Nucleus accumbens (tissue), 56 donors: ENCODE results near the gene SH2D3C.
A peak's percentile ranks its signal among the peaks of the same experiment; 100 is the strongest.

Source experiments
- DNase-seq, 56 donors: peaks; one replicate each; lab custom pipeline; 2025; lab: John Stamatoyannopoulos, UW

Gene SH2D3C

GRCh38 chr9:127749090-127749787 lies 29.2 kb downstream of the SH2D3C start:
- DNase-seq: no peak

DNA sequence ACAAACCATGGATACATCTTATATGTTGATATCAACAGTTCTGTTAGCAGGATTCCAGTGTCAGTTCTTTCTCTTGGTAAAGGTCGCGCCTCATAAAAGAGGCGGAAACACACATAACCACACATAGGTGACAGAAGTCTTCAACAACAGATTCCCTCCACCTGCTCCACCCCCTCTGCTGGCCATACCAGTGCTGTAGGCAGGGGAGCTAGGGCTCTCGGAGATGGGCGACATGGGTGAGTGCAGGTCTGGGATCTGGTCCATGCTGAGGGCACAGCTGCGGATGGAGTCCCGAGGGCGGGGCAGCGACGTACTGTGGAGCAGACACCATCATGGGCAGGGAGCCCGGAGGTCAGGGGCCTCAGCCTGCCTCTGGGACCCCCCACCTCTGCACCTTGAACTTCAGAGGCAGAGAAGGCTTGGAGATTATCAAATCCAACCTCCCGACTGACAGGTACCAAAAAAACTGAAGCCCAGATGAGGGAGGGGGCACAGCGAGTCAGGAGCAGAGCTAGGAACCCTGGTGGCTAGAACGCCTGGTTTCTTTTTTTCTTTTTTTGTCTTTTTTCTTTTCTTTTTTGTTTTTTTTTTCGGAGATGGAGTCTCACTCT lies 31.4 kb downstream of the SH2D3C start:
- DNase-seq: no peak

GRCh38 chr9:127744398-127745110 lies 33.9 kb downstream of the SH2D3C start:
- DNase-seq: no peak

DNA sequence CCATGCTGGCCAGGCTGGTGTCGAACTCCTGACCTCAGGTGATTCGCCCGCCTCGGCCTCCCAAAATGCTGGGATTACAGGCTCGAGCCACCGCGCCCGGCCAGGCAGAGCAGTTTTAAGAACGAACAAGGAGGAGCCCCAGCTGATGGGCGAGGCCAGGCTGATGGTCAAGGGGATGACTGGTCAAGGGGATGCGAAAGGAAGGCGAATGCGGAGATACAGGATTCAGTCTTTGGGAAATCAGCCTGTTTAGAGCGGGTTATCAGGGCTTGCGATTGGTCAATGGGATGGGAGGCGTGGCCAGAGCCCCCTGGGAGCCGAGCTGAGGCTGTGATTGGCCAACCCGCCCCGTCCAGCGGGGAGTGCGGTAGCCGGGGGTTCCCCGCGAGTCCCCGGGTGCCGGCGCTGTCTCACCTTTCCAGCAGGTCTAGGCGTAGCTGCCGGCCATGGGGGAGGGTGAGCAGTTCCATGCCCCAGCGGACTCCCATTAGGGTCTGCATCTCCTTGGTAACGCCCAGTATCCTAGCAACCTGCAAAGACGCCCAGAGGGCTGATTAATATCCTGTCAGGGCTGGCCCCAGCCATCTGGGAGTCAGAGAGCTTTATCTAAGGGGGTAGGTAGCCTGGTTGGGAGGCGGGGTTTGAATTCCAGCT lies 35.9 kb downstream of the SH2D3C start:
- peak in 10 of 56 donors; percentile 15 to 59 (median 23) for DNase-seq

DNA sequence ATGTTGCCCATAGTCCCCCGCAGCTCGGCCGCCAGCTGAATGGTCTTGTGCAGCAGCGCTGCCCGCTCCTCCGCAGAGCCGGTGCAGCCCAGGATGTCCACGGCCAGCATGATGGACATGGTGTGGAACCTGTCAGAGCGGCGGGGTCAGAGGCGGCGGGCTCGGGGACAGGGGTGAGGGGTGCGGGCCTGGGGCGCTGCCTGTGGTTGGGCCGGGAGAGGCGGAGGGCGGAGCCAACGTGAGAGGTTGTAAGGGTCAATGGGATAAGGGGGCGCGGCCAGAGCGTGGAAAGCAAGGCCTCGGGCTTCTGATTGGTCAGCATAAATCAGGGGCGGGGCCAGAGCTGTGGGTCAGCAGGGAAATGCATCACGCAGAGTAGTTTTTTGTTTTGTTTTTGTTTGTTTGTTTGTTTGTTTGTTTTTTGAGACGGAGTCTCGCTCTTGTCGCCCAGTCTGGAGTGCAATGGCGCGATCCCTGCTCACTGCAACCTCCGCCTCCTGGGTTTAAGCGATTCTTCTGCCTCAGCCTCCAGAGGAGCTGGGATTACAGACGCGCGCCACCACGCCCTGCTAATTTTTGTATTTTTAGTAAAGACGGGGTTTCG lies 36.5 kb downstream of the SH2D3C start:
- peak in 51 of 56 donors; percentile 12 to 91 (median 59) for DNase-seq

- DNase-seq: no peak
These were observed 38.7 kb downstream of the SH2D3C start for GRCh38 chr9:127739614-127740330.

GRCh38 chr9:127738666-127739065 lies 39.8 kb downstream of the SH2D3C start:
- no peak for DNase-seq

- peak in 1 of 56 donors; percentile 9 for DNase-seq
These were observed 42.8 kb downstream of the SH2D3C start for GRCh38 chr9:127735530-127736185.

DNA sequence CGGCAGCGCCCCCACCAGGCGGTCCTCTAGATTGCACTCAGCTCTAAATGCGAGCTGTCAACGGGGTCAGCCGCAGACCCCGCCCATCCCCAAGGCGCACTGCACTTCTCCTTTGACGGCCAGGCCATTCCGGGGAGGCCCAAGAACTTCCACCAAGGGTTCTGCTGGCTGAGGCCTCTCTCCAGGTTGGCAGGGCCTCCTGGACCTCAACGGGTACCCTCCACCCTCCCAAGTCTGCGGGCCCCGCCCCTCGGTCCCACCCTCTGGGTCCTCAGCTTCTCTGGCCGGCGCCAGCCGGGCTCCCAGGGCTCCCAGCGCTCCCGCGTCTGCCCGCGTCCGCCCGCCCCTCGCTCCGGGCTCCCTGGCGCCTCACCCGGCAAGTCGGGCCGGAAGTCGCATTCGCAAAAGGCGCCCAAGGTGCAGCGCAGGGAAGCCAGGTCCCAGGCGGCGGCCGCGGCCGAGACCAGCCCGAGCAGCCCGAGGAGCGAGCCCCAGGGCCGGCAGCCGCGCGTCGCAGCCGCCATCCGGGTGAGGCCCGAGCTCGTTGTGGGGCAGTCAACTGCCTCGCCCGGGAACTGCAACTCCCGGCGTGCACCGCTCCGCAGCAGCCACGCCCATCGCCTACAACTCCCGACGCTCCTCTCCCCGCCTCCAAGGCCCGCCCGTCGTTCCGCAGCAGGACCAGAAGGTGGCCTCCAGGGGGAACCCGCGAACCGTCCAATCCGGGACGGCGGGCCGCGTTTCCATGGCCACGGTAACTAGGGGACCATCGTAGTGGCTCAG lies 43.5 kb downstream of the SH2D3C start, which contains the start of gene TOR2A:
TSS of gene TOR2A (minus strand) at position 548 of the 783 bp plus-strand sequence. CDS start at position 524, 24 bp downstream.
- peak; percentile 71 to 99 (median 94) for DNase-seq

- DNase-seq: peak in 5 of 56 donors; percentile 14 to 52 (median 38)
These were observed 44.2 kb downstream of the SH2D3C start for GRCh38 chr9:127734247-127734746.

DNA sequence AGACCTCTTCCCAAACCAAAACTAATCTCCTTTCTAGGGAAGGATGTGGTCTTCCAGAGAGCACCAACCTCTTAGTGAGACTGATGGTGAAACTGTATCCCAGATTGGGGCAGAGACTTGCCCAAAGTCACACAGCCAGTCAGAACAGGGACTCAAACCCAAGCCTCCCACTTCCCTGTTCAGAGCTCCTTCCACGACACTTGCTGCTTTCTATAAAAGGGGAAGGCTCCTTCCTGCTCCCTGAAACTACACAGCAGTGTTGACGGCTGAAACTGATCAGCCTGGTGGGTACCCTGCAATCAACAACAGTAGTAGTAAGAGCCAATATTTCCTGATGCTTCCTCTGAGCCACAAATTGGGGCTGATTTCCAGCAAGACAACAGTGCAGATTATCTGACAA lies 44.9 kb downstream of the SH2D3C start:
- DNase-seq: no peak

DNA sequence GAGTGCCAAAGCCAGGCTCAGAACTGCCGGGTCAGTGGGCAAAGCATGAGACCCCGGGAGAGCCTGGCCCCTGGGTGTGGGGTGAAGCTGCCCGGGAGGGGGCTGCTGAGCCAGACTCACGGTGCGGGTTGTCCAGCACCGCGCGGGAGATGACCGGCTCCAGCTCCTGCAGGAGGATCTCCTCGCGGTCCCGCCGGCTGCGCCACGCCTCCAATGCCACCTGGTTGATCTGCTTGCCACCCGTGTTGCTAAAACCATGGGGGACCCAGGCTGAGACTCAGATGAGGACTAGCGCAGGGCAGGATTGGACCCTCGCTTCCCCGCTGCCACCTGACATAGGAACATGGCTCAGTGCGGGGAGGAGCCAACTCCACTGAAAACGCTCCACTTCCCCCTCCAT lies 46.0 kb downstream of the SH2D3C start:
- DNase-seq: no peak

DNA sequence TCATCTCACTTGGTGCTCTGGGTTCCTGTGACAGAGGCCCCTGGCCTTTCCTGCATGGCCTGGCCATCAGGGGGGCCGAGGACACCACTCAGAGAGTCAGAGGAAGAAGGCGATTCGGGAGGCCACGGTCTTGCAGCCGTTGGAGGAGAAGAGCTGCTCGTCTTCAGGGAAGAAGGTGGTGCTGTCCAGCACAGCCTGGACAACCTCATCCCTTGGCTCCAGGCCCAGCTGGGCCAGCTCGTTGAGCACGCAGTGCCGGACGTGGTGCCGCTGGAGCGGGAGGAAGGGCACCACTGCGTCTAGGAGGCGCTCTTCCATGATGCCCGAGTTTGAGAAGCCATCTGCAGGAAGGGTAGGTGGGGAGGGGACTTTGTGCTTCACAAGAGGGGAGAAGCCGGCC lies 46.5 kb downstream of the SH2D3C start:
- no peak for DNase-seq

DNA sequence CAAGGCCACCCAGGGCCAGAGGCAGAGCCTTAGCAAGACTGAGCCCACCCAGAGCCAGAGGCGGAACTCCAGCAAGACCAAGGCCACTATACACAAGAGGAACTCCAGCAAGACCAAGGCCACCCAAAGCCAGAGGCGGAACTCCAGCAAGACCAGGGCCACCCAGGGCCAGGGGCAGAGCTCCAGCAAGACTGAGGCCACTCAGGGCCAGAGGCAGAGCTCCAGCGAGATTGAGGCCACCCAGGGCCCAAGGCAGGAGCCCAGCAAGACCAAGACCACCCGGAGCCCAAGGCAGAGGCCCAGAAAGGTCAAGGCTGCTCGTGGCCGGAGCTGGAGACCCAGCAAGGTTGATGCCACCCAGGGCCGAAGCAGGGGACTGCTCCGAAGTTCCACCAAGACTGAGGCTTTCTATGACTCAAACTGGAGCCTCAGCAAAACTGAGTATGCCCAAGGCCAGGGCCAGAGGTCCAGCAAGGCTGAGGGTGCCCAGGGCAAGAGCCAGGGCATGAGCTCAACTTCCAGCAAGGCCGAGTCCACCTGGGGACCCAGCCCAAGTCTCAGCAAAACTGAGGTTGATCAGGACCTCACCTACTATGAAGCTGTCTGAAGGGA lies 47.6 kb downstream of the SH2D3C start:
- no peak for DNase-seq

DNA sequence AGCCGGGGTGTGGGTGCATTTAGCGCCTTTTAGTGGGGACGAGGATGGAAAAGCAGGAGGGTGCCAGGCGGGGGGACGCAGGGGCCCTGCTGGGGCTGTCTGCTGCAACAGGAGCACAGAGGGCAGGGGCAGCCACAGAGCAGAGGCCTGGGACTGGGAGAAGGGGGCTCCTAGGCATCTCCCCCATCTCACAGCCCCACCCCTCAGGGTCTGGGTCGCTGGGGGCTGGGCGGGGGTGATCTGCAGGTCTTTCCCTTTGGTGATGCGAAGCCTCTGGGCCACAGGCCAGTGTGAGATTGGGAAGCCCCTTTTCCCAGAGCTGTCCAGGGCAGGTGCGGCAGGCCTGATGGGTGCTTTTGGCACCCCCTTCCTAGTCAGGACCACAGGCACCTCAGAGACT lies 48.2 kb downstream of the SH2D3C start:
- no peak for DNase-seq

- DNase-seq: no peak
These were observed 48.8 kb downstream of the SH2D3C start for GRCh38 chr9:127729522-127730256.

DNA sequence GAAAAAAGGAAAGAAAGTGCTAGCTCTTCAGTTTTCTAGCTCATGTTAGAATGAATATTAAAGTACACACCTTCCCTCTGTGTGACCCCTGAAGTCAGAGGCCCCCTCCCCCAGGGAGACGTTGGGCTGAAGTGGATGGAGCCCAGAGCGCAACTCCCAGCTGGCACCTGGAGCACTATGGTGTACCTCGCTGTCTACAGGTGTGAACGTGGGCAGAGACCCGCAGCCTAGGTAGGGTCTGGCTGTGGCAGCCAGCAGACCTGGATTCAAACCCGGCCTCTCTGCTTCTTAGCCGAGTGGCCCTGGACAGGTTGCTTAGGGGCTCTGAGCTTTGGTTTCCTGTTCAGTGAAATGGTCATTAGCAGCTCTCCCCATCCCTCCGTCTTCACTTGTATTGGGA lies 49.7 kb downstream of the SH2D3C start:
- no peak for DNase-seq
